GM13977 (cell line): Measurements from ENCODE around the gene TMEM191C.
"Not testable (repeated sequence)": the region's sequence is repeated elsewhere in the genome, so short reads cannot be mapped to it uniquely, and the experiment has no call there.

Source experiments
- DNase-seq: peaks from one replicate; pipeline ENCODE4 v3.0.0; 2012; ENCODE audit warnings: low spot score
- in situ Hi-C: fragments of 300-500 bp; cut with MboI; formaldehyde crosslinking; loops from one replicate; pipeline ENCODE4 v1.12.0; 2022; ENCODE audit warnings: low sequenced_read_pairs, low pct_unique_long_range_greater_than_20kb, mixed read lengths, inconsistent platforms; ENCODE audit not compliant: unreplicated experiment

The TMEM191C gene

DNA sequence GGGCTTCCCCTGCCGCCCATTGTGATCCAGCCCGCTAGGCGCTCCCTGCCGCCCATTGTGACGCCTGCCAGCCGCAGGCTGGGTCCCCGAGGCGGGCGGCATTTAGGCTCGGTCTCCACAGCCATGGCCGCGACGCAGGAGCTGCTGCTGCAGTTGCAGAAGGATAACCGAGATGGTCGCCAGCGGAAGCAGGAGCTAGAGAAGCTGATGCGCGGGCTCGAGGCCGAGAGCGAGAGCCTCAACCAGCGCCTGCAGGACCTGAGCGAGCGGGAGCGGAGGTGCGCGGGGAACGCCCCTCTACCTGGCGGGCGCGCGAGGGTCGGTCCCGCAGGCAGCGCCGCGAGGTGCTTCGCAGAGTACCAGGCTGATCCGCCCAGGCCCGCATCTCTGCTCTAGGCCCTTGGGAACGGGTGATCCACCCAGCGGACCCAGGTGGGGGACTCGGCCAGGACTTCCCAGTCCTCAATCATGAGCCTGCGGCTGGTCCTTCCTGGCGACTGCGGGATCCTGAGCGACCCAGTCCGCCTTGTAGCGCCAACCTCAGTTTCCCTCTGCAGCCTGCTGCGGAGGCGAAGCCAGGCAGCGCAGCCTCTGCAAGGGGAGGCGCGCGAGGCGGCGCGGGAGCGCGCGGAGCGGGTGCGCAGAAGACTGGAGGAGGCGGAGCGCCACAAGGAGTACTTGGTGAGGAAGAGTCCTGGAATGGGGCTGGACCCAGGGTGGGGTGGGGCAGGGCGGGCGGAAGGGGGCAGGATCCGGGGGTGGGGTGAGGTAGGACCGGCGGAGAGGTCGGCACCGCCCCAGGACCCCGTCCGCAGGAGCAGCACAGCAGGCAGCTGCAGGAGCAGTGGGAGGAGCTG is at the start of gene TMEM191C:
Gene TMEM191C (plus strand): TSS at position 51 of the 857 bp plus-strand sequence. CDS start 73 bp downstream, at position 124.
- DNase-seq, in situ Hi-C loops: not testable (repeated sequence)

GRCh38 chr22:21417853-21418252 is 49.3 kb upstream of the TMEM191C start:
- DNase-seq, in situ Hi-C loops: not testable (repeated sequence)

DNA sequence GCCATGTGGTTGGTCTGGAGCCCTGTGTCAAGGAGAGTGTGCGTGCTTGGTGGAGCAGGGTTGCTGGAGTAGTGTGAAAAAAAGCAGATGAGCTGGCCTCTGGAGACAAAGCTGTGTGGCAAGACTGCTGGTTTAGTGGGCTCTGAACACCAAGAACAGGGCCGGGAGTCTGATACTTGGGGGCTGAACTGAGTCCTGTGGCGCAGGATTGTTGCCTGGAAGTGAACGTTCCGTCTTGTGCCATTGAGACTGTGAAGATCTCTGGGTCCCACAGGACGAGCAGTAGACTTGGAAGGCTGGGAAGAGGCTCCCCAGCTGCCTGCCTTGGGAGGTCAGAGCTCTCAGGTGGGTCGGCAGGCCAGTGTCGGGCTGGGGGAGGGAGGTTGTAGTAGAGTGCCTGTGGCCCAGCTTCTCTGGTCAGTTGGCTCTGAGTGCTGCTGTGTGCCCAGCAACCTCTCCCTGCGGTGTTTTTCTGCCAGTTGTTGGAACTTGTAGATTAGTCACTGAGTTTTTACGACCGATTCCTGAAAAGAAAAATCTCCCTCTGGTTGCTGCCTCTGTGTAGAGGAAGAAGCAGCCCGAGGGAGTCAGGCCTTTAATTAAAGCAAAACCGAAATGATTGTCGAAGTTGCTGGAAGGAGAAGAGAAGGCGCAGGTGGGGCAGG is 48.1 kb upstream of the TMEM191C start:
- DNase-seq, in situ Hi-C loops: not testable (repeated sequence)

GRCh38 chr22:21420180-21420763 is 46.9 kb upstream of the TMEM191C start:
- in situ Hi-C loops: not testable (repeated sequence)

GRCh38 chr22:21424084-21424709 is 43.0 kb upstream of the TMEM191C start:
- in situ Hi-C loops, DNase-seq: not testable (repeated sequence)

More at GRCh38 chr22:21420180-21420763, 46.9 kb upstream of the TMEM191C start:
- DNase-seq: not testable (repeated sequence)

- DNase-seq, in situ Hi-C loops: not testable (repeated sequence)
Measured at GRCh38 chr22:21434378-21435233, 32.6 kb upstream of the TMEM191C start.

DNA sequence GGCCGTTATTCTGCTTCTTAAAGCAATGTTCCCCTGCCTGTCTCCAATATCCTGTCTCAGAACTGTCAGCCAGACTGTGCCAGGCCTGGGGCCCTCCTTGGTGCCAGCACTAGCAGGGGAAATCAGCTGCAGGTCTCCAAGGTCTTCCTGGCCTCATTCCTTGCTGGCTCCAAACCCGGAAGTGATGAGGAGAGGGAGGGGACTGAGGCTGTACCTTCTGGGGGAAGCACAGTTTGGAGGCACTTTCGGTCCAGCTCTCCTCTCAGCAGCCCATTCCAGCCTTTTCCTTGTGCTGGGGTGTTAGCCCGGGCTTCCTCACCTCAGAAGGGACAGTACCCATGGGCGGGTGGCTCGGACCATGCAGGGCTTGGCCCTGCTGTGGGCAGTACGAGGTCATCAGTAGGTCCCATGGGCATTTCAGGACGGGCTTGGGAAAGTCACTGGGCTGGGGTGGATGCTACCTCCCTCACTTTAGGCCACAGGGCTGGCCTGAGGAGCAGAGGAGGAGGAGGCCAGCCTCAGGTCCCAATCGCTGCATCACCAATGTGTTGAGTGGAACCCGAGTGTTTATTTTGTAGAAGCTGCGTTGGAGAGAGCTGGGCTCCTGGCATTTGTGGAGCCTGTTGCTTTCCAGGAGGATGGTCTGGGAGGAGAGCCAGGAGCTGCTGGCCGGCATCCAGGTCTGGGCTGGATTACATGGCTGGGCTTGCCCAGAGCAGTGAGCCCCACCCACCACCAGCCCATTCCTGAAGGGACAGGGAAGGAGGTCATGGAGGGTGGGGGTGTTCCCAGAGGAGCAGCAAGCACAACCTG is 31.0 kb upstream of the TMEM191C start:
- DNase-seq, in situ Hi-C loops: not testable (repeated sequence)

GRCh38 chr22:21438013-21438412 is 29.2 kb upstream of the TMEM191C start:
- in situ Hi-C loops, DNase-seq: not testable (repeated sequence)

GRCh38 chr22:21440018-21440636 is 27.1 kb upstream of the TMEM191C start:
- DNase-seq, in situ Hi-C loops: not testable (repeated sequence)

DNA sequence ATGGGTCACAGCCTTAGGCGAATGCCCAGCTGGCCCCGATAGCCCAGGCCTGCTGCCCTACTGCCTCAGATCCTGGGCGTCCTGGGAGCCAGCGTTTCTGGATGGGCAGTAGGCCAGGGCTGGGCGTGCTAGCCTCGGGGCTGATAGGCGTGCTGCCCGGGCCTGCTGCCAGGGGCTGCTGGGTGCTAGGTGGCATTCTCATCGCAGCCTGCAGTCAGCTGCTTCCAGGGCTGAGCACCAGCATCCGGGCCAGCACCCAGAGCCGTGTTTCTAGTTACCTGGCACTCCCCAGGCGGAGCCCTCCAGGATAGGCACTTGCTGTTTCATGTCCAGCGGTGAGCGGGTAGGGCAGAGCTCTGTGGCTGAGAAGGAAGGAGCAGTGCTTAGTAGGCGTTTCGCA is 26.5 kb upstream of the TMEM191C start:
- DNase-seq, in situ Hi-C loops: not testable (repeated sequence)

GRCh38 chr22:21441170-21441569 is 26.0 kb upstream of the TMEM191C start:
- DNase-seq, in situ Hi-C loops: not testable (repeated sequence)

DNA sequence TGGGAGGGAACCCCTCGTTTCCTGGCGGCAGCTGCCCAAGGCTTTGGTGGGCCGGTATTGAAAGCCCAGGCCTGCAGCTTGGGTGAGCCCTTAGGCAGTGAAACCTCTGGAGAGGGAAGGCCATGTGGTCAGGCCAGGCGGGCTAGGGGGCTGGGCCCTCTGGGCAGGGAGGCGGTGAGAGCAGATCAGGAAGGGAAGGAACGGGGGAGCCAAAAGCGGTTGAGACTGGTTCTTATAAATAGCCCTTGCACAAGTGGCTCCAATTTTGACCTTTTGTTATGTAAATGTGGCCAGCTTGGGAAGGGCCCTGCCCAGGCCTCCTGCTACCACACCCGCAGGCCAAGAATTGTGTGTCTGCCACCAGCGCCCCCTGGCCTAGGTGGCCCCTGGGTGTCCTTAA is 25.1 kb upstream of the TMEM191C start:
- in situ Hi-C loops, DNase-seq: not testable (repeated sequence)

GRCh38 chr22:21442646-21443045 is 24.5 kb upstream of the TMEM191C start:
- DNase-seq, in situ Hi-C loops: not testable (repeated sequence)
